Spleen (tissue), 11 donors: ENCODE data around the gene ZNF652. TPM values are rescaled to one million over a fixed set of nuclear protein-coding genes. Genes with fewer than 3 reads are reported as not detected.

Experiments used
- DNase-seq: peaks from one replicate; pipeline ENCODE4 v3.0.0-alpha.2; 2020
- H3K27ac ChIP-seq, 8 donors: fragments of 200-600 bp; sonication (generic) in 7 of 8; 1 replicate in 4 of 8; 2 replicates in 4 of 8; pipeline versions ENCODE4 v1.5.0 to v1.8.0; 2016 to 2021; ENCODE audit warnings: inconsistent platforms in 4 of 8, mild to moderate bottlenecking in 4 of 8, moderate library complexity in 1 of 8
- H3K27me3 ChIP-seq, 7 donors: fragments of 200-600 bp; sonication (generic) in 6 of 7; replicated peaks in 1 of 7; 1 replicate in 4 of 7; 2 replicates in 3 of 7; pipeline versions ENCODE4 v1.5.0 to v1.8.0; 2016 to 2021; ENCODE audit warnings: inconsistent platforms in 3 of 7, mild to moderate bottlenecking in 1 of 7
- H3K36me3 ChIP-seq, 6 donors: fragments of 200-600 bp; sonication (generic) in 5 of 6; 1 replicate in 4 of 6; 2 replicates in 2 of 6; pipeline versions ENCODE4 v1.5.0 to v1.8.0; 2016 to 2021; ENCODE audit warnings: inconsistent platforms in 2 of 6
- H3K4me1 ChIP-seq, 6 donors: fragments of 200-600 bp; sonication (generic) in 5 of 6; 1 replicate in 3 of 6; 2 replicates in 3 of 6; pipeline versions ENCODE4 v1.5.0 to v1.8.0; 2016 to 2021; ENCODE audit warnings: inconsistent platforms in 3 of 6
- H3K4me3 ChIP-seq, 8 donors: fragments of 200-600 bp; sonication (generic) in 7 of 8; 1 replicate in 4 of 8; 2 replicates in 4 of 8; pipeline versions ENCODE4 v1.5.0 to v1.8.0; 2016 to 2021; ENCODE audit warnings: inconsistent platforms in 4 of 8, mild to moderate bottlenecking in 4 of 8, moderate library complexity in 2 of 8
- H3K9me3 ChIP-seq, 8 donors: fragments of 200-600 bp; sonication (generic) in 7 of 8; 1 replicate in 4 of 8; 2 replicates in 4 of 8; pipeline versions ENCODE4 v1.5.0 to v1.8.0; 2016 to 2021; ENCODE audit warnings: inconsistent platforms in 4 of 8
- POLR2A ChIP-seq, 3 donors: fragments of 450-650 bp; IDR thresholded peaks; one replicate each; pipeline ENCODE4 v1.5.1; 2017; ENCODE audit warnings: antibody characterized with exemption in 3 of 3, mild to moderate bottlenecking in 1 of 3
- POLR2AphosphoS5 ChIP-seq, 3 donors: sonication (generic); formaldehyde crosslinking; IDR thresholded peaks; one replicate each; pipeline ENCODE4 v1.5.1; 2017; ENCODE audit warnings: antibody characterized with exemption in 3 of 3
- WGBS, 5 donors: extraction: QIAGEN DNeasy Blood & Tissue Kit in 3 of 5; methylation state at CpG; one replicate each; pipeline versions ENCODE4 v1.1.5 to v1.1.7; 2013 to 2018; 5-methylcytosine and 5-hydroxymethylcytosine counted together
- intact Hi-C: fragments of 100-400 bp; cut with DNase I; formaldehyde crosslinking; loops from one replicate; pipeline ENCODE4 v1.15.0; 2023; ENCODE audit warnings: low total_unique reads
- polyA plus RNA-seq, 3 donors: library from polyadenylated mRNA; stranded (reverse); fragments of 200-250 nt; gene quantifications; one replicate each; pipeline ENCODE4 v1.2.1, GENCODE V29; 2013
- total RNA-seq, 7 donors: library from RNA; depleted of rRNA in 3 of 7; stranded (reverse); fragments of >200 nt in 3 of 7; fragmentation: NEBNext Ultra II Directional in 4 of 7; extraction: Animal tissue kit (Norgen Biotek cat#: 25700) in 4 of 7; gene quantifications; one replicate each; pipeline versions ENCODE4 v1.1.0 to v1.2.1, GENCODE V29; 2016 to 2021
- TF ChIP-seq, protein P1 (sequence below), 11 experiments: fragments of 200-600 bp in 7 of 11; fragments of 450-650 bp in 4 of 11; sonication (generic) in 4 of 11; IDR thresholded peaks in 8 of 11; conservative IDR thresholded peaks in 3 of 11; 1 replicate in 7 of 11; 2 replicates in 4 of 11; pipeline versions ENCODE4 v1.4.0 to v1.8.0; 2016 to 2021; ENCODE audit warnings: antibody characterized with exemption in 11 of 11, inconsistent platforms in 4 of 11, mild to moderate bottlenecking in 1 of 11
- donor health status: healthy with polysubstance abuse.
- donor health status: DM: no; HTN: no; CAD: no; lungs with moderate emphysema.
- donor health status: DM: no; HTN: no; CAD: no.
- donor health status: Bipolar disorder and iron deficiency.
- donor health status: healthy.
- donor health status: DM: no; HTN: no; CAD: no.
- donor health status: DM: yes; HTN: yes; CAD: no.

ZNF652 gene
- total and polyA plus RNA-seq, 10 donors, result 18.2 to 73.9 (median 52.5) TPM

DNA sequence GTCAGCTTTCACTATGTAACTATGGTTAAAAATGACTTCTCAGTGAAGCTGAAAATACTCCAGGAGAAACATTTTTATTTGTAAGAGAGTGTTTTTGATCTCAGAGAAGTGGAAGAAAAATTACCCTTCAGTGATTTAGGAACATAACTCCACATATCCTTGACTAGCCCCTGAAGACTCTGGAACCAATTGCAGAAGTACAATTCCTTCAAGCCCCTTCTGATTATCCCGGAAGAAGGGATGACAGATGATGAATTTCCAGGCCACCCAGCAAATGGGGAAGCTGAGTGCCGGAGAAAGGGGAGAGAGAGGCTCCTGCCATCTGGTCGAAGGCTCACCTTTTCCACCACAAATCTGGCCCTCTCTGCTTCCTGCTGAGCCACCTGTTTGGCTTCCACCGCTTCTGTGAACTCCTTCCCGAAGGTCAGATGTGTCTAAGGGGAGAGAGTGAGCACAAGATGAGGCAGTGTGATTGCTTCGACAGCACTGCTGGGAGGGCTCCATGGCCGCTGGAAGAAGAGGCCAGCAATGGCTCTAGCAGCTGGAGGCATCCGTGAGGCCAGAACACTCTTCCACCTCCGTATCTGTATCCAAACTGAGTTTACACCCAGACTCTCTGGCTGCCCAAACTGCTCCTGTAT lies 44.5 kb upstream of the ZNF652 start:
- WGBS, 5 donors, result 88 to 92% (median 89%) methylated on average over 9 of the region's 9 CpGs
- DNase-seq, result no peak

DNA sequence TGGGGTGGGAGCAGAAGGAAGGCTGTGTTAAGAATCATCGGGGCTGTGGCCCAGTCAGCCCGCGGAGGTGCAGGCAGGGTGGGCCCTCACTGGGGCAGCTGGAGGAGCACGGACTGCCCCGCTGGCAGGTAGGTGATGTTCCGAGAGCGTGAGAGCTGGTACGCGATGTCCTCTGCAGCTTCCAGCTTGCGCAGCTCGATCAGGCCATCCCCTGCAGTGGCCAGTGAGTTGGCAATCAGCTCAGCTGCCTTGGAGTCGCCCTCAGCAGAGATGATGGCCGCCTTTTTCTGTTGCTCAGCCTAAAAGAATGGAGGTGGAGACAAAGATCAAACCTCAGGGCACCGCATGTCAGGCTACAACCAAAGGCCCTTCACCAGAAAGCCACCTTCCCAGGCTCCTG lies 42.9 kb upstream of the ZNF652 start:
- peak overlapping the region in 6 of 8 donors; percentile 1 to 90 (median 75) for H3K27ac ChIP-seq
- no peak overlapping the region for H3K4me3 ChIP-seq
- peaks cover 7 to 60% (median 34%) of the 10 kb centered on the region in 6 donors for H3K4me1 ChIP-seq
- peaks cover 0 to 77% (median 63%) of the 10 kb centered on the region in 6 donors for H3K36me3 ChIP-seq
- WGBS, 5 donors, result 90 to 98% (median 95%) methylated on average over 14 of the region's 14 CpGs
- H3K27me3 ChIP-seq, result no peaks in the 10 kb centered on the region
- DNase-seq, result no peak
- TF ChIP-seq POLR2A (IDR thresholded peaks at IDR 0.05), result no peak
- TF ChIP-seq, protein P1, sequence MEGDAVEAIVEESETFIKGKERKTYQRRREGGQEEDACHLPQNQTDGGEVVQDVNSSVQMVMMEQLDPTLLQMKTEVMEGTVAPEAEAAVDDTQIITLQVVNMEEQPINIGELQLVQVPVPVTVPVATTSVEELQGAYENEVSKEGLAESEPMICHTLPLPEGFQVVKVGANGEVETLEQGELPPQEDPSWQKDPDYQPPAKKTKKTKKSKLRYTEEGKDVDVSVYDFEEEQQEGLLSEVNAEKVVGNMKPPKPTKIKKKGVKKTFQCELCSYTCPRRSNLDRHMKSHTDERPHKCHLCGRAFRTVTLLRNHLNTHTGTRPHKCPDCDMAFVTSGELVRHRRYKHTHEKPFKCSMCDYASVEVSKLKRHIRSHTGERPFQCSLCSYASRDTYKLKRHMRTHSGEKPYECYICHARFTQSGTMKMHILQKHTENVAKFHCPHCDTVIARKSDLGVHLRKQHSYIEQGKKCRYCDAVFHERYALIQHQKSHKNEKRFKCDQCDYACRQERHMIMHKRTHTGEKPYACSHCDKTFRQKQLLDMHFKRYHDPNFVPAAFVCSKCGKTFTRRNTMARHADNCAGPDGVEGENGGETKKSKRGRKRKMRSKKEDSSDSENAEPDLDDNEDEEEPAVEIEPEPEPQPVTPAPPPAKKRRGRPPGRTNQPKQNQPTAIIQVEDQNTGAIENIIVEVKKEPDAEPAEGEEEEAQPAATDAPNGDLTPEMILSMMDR (IDR thresholded peaks at IDR 0.05 in 8 of 11, conservative IDR thresholded peaks at IDR 0.05 in 3 of 11), result no peak
- TF ChIP-seq POLR2AphosphoS5 (IDR thresholded peaks at IDR 0.05), result no peak
- no peaks in the 10 kb centered on the region for H3K9me3 ChIP-seq
- intact Hi-C loops, result no loop called here

More for the DNA sequence above, 44.5 kb upstream of the ZNF652 start:
- Histone ChIP-seq H3K27me3 (no peaks in the 10 kb centered on the region), H3K27ac (no peak overlapping the region), H3K4me3 (no peak overlapping the region), H3K9me3 (no peaks in the 10 kb centered on the region), H3K4me1 (peaks cover 7 to 60% (median 34%) of the 10 kb centered on the region in 6 donors), H3K36me3 (peaks cover 0 to 94% (median 79%) of the 10 kb centered on the region in 6 donors)
- intact Hi-C loops, result no loop called here
- no peak for TF ChIP-seq POLR2AphosphoS5 (IDR thresholded peaks at IDR 0.05)
- TF ChIP-seq, protein P1 (IDR thresholded peaks at IDR 0.05 in 8 of 11, conservative IDR thresholded peaks at IDR 0.05 in 3 of 11), result no peak
- TF ChIP-seq POLR2A (IDR thresholded peaks at IDR 0.05), result no peak

DNA sequence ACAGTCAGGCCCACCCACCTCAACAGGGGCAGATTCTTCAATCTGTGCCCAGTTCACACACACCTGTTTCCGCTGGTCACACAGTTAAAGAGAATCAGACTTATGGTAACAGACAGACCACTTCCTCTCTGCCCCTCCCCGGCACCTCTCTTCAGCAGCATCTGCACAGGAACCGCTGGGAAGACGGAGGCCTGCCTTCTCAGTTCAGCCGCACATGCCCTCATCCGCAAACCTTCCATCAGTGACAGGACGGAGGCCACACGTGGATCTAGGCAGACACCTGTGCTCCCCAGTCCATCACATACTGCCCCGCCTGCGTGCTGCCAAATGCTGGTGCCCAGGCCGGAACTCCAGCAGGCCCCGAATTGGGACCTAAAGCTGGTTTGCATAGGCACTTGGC lies 42.3 kb upstream of the ZNF652 start:
- H3K9me3 ChIP-seq, result no peaks in the 10 kb centered on the region
- peaks cover 7 to 59% (median 34%) of the 10 kb centered on the region in 6 donors for H3K4me1 ChIP-seq
- H3K4me3 ChIP-seq, result peak overlapping the region in 1 of 8 donors; percentile 23
- WGBS, 5 donors, result 34 to 46% (median 36%) methylated on average over 12 of the region's 12 CpGs
- intact Hi-C loops, result no loop called here
- peak; percentile 89 for DNase-seq
- H3K27ac ChIP-seq, result peak overlapping the region in 7 of 8 donors; percentile 1 to 90 (median 73)
- peaks cover 0 to 72% (median 58%) of the 10 kb centered on the region in 6 donors for H3K36me3 ChIP-seq
- no peaks in the 10 kb centered on the region for H3K27me3 ChIP-seq
- peak; percentile 54 to 68 (median 60) for TF ChIP-seq POLR2AphosphoS5 (IDR thresholded peaks at IDR 0.05)
- TF ChIP-seq, protein P1 (IDR thresholded peaks at IDR 0.05 in 8 of 11, conservative IDR thresholded peaks at IDR 0.05 in 3 of 11), result no peak

DNA sequence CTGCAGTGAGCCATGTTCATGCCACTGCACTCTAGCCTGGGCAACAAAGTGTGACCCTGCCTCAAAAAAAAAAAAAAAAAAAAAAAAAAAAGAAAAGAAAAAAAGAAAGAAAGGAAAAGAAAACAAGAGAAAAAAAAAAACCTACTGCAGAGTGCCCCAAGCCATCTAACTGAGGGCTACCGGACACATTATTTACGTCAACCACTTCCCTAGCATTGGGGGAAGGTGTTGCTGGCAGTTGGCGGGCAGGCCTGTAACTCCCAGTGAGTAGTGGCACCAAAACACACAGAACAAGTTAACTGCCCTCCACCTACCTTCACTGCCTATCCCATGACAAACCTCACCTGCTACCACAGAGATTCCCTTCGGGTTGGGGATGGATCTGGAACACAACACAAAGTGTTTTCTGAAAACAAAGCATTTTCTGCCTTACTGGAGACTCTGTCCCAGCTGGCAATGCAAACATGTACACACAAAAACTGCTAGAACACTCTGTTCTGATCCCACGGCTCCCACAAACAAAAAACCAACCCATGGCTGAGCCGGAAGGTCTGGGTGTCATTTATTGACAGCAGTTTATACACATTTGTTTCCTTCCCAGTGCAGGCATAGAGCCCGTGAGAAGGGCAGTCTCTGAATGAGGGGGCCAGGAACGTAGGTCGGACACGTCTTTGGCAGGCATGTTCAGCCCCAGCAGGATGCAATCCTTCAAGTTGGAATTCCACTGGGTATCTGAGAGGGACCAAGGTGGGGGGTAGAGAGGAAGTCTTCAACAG lies 41.7 kb upstream of the ZNF652 start:
- Histone ChIP-seq H3K4me1 (peaks cover 7 to 52% (median 34%) of the 10 kb centered on the region in 6 donors), H3K36me3 (peaks cover 0 to 65% (median 51%) of the 10 kb centered on the region in 6 donors), H3K27me3 (no peaks in the 10 kb centered on the region), H3K9me3 (no peaks in the 10 kb centered on the region), H3K4me3 (peak overlapping the region in 1 of 8 donors; percentile 23), H3K27ac (peak overlapping the region in 6 of 8 donors; percentile 41 to 90 (median 75))
- 39 to 63% (median 42%) methylated on average over 9 to 10 of the region's 10 CpGs for WGBS, 5 donors
- intact Hi-C loops, result no loop called here
- no peak for DNase-seq
- TF ChIP-seq POLR2A (IDR thresholded peaks at IDR 0.05), result no peak
- peak in 1 of 3 donors; percentile 49 for TF ChIP-seq POLR2AphosphoS5 (IDR thresholded peaks at IDR 0.05)
- TF ChIP-seq, protein P1 (IDR thresholded peaks at IDR 0.05 in 8 of 11, conservative IDR thresholded peaks at IDR 0.05 in 3 of 11), result no peak
